NCI-H526 (cell line): ENCODE data around the gene NDUFAF8.
"Not testable (repeated sequence)": the region's sequence is repeated elsewhere in the genome, so short reads cannot be mapped to it uniquely, and the experiment has no call there.

Experiments
- DNase-seq, 2 experiments: peaks; one replicate each; lab custom pipeline; 2025; lab: John Stamatoyannopoulos, UW

The NDUFAF8 gene

GRCh38 chr17:81223762-81224130, 15.4 kb upstream of the NDUFAF8 start:
- DNase-seq: no peak

GRCh38 chr17:81227630-81228029, 11.5 kb upstream of the NDUFAF8 start:
- not testable (repeated sequence) for DNase-seq

GRCh38 chr17:81228420-81228819, 10.7 kb upstream of the NDUFAF8 start:
- DNase-seq: no peak

DNA sequence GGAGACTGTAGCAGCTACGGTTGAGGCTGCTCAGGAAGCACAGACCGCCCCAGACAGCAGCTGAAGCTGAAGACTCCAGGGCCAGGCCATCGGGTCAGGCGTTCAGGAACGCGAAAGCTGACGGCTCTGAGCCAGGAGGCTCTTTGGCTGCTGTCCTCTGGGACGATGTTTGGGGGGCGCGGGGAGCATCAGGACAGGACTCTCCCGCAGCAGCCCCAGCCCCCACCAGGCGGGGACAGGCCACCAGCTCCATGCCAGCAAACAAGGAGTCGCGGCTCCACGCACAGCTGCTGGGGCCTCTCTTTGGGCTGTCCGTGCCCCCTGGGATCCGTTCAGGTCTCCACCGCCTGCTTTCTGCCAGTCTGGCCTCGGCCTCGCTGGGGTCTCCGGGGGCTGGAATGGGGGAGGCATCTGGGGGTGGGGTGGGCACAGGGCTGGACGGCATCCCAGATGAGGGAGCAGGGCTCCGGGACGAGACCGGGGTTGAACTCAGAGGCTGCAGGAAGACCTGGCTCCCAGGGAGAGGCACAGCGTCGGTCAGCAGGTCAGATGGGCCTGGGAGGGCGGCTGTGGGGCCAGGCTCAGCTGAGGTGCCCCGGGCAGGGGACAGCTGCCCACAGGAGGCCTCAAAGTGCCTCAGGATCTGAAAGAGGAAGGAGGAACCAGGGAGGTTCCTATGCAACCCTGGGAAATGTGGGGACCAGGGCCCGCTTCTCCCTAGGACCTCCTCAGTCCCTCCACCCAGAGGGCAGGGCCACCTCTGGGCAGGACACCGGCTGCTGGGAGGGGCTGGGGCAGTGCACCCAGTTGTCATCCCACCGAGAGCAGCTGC, 10.1 kb upstream of the NDUFAF8 start:
- no peak for DNase-seq

- DNase-seq: no peak
Observed at GRCh38 chr17:81229666-81229920, 9.5 kb upstream of the NDUFAF8 start.

DNA sequence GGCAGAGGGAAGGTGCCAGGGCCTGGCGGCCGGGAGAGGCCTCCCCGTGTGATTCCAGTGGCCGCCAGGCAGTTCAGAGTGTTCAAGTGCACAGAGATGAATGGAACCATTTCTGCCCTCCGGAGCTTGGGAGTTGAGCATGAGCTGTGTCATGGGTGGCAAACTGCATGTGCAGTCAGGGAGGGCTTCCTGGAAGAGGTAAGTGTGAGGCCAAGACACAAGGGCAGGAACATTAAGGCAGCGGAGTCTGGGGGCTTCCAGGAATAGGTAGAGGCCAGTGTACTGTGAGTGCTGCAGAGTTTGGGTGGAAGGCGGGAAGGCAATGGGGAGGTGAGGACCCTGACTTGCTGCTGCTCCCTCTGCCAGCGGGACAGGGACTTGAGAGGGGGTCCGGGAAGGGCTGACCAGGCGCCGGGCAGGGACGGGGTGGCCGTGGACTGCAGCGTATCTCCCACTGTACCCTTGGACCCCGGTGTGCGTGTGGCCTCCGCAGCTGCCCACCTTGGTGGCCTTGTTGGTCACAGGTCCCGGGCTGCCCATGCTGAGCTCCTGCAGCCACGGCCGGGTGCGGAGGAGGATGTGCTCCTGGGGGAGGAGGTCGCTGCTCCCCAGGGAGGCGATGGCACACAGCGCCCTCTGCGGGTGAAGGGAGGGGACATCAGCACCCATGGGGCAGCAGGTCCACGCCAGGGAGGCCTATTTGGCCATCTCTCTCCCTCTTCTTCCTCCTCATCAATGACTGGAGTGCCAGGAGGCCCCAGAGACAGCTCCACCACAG, 8.9 kb upstream of the NDUFAF8 start:
- peak in 1 of 2 experiments; percentile 66 for DNase-seq

DNA sequence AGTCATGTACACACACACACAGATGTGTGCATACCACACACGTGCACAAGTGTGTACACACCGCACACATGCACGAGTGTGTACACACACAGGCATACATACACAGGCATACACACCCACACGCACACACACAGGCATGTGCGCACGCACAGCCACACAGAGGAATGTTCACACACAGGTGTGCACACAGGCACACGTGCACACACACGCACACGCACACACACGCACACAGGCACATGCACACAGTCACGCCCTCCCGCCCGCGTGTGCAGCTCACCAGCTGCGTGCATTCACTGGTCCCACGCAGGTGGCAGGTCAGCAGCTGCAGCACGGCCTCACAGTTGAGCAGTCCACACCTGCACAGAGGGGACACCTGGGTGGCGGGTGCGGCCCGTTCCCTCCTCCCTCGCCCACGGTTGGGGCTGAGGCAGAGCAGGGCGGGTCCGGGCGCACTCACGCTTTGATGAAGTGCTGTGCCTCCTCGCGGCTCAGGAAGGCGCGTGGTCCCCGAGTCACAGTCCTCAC, 7.9 kb upstream of the NDUFAF8 start:
- DNase-seq: no peak

DNA sequence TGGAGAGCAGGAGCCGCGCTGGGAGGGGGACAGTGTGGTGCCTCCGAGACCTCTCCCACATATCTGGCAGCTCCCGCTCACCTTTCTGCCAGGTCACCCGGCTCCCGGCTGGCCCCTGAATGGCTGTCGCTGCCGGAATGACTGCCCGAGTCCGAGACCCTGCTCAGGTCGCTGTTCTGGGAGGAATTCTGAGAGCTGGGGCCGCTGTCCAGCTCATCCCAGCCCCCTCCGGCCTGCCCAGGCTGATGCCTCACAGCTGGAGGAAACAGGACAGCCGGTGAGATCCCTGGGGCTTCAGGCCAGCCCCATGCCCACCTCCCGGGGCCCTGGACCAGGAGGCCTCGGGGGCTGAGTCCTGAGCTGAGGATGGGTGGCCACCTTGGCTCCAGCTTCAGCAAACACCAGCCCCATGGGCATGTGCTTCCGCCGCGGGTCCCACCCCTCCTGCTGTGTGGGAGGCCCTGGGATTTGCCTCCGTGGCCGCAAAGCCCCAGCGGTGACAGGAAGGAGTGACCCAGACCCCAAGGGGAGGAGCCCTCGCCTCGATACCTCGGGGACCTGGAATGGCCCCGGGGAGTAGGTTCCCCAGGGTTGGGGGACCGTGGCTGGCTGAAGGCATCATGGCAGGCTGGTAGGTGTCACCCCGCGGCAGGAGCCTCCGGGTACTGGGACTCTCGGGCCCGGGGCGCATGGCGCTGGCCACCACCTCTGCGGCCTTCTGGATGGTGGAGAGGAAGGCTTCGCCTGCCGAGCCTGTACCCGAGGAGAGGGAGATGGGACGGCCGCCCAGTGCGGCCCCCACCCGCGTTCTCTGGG, 7.1 kb upstream of the NDUFAF8 start:
- no peak for DNase-seq

DNA sequence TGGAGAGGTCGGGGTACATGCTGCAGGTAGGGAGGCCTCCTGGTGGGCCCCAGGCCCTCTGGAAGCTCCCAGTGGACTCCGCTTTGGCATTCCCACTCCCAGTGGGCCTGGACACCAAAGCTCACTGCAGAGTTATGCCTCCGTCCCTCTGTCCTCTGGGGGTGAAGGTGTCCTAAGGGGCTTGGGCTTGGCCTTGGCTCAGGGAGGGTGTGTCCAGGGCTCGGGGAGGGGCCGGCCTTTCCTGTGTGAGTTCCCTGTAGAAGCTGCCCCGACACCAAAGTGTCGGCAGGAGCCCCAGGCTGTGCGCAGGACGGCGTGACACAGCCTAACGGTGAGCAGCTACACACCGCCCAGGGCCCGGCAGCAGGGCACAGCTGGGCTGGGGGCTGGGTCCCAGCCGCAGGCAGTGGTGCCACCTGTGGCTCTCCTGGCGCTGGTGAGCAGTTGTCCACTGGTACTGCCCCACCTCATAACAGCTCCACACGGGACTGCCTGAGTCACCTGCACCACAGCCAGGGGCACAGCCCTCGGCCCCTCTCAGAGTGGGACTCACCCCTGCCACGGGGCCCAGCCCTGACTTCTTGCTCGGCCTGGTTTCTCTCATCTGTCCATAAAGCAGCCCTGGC, 6.4 kb upstream of the NDUFAF8 start:
- no peak for DNase-seq

- no peak for DNase-seq
Observed at GRCh38 chr17:81233316-81233715, 5.8 kb upstream of the NDUFAF8 start.

- DNase-seq: no peak
Observed at GRCh38 chr17:81233811-81234505, 5.2 kb upstream of the NDUFAF8 start.

- DNase-seq: no peak
Observed at GRCh38 chr17:81234506-81234855, 4.6 kb upstream of the NDUFAF8 start.

DNA sequence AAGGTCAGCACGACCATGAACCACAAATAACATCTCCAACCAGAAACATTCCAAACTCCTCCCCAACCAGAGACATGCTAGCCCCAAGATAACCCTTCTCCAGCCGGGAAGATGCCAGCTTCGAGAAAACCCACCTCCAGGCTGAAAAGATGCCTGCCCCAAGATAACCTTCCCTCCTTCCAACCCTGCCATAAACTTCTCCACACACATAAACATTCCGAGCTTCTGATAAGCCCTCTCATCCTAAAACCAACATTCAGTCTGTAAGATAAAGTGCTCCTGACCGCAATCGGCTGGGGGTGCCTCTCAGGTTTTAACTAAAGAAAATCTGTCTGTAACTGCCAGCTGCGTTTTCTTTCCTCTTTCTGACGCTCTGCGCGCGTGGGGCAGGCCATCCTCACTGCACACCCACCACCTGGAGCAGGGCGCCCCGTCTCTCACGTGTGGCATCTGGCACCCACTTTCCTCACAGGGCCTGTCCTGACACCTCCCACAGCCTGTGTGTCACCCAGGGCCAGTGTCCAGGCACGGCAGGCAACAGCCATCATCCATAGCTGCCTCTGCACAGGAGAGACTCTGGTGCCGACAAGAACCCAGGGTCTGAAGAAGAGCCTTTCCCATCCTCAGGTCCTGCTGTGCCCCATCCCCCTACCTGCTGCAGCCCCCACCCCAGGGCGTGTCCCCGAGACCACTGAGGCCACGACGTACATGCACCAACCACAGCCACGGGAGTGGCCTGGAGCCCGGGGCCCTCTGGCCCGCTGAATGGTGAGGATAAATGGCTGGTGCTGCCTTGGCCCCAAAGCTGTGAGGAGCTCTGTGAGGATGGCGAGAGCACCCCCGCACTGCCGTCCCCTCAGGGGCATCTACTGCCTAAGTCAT, 3.9 kb upstream of the NDUFAF8 start:
- DNase-seq: no peak

DNA sequence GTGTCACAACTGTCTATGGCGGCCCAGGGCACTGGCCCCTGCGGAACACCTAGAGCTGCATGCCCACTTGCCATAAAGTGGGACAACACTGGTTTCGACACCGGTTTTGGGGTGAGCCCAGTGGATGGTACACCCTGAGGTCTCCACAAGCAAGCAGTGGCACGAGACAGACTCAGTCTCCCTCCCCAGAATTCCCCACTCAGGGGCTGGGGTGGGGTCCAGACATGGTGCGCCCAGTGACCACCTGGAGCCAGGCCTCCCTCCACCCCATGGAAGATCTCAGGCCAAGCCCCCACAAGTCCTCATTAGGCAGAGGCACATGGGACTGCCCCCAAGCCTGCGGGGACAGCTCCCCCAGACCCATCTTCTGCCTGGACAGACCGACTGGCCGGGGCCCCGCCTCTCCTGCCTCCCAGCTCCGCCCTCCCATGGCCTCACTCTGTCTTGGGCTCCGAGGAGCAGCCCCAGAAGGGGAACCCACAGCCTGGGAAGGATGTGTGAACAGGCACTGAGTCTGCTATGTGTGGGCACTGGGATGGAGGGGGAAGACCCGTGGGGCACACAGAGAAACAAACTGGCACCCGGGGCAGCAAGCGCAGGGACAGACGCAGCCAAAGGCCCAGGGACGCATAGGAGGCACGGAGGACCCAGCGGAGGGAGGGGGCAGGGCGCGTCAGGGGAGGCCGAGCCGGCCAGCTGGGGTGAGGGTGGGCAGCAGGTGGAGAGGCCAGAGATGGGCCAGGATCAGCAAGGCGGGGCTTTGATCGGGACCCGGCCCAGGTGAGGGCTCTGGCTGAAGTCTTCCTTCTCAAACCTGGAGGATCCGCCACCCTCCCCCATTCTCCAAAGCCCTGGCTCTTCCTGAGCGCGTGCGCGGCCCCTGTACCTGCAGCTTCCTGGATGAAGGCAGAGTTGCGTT, 3.0 kb upstream of the NDUFAF8 start:
- DNase-seq: no peak

DNA sequence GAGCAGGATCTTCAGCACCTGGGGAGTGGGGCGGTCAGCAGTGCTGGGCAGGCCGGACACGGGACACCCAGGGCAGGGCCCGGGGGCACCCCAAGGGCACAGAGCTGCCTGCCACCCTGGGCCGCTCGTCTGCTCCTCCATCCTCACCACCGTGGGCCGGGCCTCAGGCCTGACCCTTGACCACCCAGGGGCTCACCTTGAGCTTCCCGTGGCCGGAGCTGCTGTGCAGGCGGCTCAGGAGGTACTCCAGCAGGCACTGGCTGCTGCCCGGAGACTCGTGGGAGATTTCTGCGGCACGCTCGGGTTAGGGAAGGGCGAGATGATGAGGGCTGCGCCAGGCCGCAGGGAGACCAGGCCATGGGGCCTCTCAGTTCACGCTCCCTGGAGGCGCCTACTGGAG, 2.3 kb upstream of the NDUFAF8 start:
- DNase-seq: no peak

DNA sequence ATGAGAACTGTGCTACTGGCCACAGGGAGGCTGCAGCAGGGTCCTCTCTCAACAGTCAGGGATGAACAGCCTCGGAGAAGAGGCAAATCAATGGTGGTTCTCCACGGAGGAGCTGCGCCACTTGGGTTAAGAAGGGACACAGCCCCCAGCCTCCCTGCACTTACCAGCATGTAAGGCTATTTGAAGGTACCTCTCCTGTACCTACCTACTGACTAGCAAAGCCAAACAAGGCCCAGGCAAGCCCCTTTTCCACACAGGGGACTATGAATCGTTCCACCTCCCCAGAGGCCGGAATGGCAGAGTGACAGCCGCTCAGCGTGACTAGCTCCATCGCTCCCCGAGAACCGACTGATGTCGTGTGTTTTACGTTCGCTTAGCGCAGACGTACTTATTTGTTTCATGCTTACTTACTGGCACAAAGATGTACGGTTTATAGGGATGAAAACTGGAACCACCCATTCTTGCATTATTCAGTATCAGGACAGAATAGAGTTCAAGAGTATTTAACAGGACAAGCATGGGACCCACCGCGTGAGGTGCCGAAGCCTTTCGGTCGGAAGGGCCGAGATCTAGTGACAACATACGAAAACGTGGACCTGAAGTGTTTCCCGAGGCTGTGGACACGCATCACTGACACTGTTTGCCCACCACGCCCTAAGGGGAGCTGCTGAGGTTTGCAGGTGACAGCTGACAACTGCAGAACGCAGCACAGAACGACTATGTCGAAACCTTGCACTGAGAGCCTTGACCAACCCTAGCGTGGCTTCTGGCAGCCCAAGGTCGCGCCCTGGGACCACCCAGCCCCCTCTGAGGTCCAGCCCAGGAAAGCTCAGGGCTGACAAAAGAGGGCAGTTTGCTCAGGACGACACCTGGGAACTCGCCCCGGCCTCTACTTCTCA, 1.3 kb upstream of the NDUFAF8 start:
- peak in 1 of 2 experiments; percentile 38 for DNase-seq

DNA sequence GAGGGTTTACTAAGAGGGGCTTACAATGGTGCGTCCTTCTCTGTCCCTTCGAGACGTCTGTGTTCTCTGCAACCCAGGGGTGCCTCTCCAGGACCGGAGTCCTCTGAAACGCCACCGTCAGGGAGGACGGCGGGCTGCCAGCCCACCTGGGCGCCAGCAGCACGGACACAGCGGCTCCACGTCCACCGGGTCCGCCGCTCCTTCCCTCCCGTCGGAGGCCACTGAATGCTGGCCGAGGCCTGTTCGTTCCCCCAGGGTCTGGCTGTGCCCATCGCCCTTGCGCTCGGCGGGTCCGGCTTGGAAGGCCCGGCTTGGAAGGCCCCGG, 666 bp upstream of the NDUFAF8 start:
- DNase-seq: no peak

DNA sequence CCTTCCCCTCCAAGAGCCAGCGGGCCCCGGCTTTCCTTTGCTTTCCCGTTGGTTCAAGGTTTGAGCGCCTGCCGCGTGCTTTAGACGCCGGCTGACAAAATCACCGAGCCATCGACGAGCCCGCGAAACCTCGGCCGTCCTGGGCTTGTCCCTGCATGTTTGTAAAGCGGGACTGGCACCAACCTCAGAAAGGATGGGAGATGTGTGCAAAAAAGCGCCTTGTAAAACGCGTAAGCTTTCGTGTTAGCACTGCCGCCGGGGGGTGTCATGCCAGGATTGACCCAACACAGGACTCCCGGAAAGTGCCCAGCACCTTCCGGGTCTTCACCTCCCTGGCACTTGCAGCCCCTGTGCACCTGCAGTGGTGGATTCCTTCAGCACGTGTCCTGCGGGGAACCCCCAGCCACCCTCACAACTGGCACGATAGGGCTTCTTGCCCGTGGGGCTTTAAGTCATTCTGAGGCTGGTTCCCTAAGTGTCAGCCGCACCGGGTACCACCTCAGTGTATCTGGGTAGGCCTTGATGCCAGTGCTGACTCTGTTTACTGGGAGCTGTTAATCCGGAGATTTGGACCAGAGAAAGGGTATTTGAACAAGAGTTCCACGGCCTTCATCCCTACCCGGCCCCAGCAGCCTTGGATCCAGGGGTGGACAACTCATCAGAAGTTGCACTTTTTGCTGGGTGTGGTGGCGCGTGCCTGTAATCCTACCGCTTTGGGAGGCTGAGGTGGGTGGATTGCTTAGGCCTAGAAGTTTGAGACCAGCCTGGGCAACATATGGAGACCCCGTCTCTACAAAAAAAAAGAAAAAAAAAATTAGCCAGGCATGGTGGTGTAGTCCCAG, 817 bp downstream of the NDUFAF8 start:
- no peak for DNase-seq
